Inferior parietal cortex (tissue), 1 donor: ENCODE results near the gene C1QTNF1.

Source experiments
- DNase-seq: peaks from one replicate; pipeline ENCODE4 v3.0.0-alpha.2; 2016; ENCODE audit errors: extremely low spot score

C1QTNF1 gene

DNA sequence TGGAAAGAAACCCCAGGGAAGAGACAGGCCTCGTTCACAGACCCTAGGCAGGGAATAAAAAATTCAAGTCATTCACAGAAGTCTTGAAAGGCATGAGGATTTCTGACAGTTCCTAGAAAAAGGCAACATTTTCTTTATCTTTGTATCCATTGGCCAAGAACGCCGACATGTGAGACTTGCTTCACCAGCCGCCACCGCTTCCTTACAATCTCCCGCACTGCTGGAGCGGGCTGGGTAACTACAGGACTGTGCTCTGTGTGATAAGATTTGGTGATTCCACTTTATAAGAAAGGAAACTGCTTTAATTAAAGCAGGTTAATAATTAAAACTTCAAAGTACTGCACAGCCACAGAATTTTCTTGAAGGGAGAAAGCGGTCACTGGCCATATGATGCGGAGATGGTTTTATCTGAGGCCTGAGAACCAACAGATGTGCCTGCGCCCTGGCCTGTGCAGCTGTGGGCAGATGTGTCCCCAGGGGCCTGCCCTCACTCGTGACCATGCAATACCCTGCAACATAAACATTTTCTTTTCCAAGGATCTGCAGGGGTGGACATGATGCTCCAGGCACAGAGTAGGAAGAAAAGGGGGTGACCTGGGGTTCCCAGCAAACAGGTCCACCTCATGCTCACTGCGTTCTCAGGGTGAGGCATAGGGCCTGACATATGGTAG is 31.3 kb upstream of the C1QTNF1 start:
- DNase-seq = no peak

DNA sequence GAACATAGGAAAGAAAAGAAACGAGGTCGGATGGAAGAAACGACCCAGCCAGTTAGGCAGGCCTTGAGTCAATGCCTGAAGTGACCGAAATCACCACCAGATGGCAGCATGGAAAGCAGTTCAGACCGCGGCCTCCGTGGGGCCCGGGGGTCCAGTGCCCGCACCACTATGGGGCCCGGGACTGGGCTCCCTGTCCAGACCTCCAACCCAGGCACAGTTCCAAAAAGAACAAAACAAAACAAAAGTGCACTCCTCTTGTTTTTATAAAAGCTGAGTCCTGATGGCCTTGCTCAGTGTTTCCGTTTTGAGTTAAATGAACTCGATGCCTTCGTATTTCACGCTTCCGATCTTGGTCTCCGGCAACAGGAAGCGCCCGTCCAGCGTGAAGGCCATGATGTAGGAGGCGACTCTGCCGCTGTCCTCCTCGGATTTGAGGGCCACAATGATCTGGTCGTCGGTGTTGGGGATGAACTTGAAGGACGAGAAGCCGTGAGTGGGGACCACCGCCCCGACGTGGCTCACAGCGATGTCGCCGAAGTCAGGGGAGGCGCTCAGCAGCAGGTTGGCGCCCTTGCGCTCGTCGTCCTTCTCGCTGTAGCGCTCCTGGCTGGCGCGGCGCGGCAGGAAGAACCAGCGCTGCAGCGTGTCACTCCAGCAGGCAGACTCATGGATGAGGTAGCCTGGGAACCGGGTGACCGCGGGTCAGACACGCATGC is 30.6 kb upstream of the C1QTNF1 start:
- DNase-seq = peak; percentile 68

DNA sequence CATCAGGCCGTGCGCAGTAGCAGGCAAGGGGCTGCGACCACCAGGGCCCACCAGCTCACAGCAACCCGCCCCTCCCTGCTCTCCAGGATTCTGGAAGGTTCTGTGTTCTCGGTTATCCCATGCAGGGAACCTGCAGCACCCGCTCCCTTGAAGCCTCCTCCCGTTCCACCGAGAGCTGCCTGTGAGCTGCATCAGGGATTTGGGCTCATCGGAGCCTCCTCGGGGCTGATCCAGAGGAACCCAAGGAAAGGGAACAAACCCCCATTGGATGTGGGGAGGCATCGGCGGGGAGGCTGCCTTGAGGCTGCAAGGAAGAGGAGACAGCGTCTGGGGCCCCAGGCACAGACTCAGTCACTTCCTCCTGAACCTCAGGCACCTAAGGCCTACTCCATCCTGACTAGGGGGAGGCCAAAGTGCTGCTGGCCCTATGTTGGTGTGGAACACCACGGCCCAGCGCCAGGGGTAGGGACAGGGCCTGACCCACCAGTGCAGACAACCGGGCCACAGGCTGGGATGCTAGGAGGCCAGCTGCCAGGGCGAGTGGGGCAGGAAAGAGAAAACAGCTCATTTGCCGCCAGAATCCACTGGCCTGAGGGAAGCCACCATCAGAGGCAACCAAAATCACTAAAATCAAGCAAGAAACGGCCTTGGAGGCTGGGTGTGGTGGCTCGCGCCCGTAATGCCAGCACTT is 29.8 kb upstream of the C1QTNF1 start:
- no peak for DNase-seq

DNA sequence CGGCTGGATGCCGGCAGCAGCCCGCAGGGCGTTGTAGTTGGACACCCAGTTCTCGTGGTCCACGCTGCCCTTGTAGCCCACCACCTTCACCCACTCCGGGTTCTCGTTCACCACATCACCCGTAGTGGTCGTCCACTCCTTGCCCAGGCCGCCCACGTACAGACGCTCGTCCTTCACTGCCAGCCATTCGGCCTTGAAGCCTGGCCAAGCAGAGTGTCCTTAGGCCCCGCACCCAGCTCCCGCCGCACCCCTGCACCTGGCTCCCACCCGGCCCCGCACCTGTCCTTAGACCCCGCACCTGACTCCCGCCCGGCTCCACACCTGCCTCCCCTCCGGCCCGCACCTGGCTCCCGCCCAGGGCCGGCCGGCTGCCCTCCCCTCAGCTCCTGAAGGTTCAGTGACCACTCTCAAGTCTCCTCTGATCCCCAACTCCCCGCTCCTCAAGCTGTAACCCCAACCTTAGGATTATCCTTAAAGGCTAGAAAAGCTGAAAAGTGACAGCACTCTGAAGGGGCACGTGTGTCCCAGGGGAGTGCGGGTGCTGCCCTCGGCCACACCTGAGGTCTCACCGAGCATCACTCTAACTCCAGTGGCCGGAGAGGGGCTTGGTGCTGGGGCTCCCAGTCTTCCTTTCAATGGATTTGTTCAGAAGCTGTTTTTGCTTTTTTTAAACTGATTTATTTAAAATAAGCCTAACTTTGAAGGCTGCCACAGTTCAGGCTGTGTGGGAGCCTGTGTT is 28.8 kb upstream of the C1QTNF1 start:
- no peak for DNase-seq

DNA sequence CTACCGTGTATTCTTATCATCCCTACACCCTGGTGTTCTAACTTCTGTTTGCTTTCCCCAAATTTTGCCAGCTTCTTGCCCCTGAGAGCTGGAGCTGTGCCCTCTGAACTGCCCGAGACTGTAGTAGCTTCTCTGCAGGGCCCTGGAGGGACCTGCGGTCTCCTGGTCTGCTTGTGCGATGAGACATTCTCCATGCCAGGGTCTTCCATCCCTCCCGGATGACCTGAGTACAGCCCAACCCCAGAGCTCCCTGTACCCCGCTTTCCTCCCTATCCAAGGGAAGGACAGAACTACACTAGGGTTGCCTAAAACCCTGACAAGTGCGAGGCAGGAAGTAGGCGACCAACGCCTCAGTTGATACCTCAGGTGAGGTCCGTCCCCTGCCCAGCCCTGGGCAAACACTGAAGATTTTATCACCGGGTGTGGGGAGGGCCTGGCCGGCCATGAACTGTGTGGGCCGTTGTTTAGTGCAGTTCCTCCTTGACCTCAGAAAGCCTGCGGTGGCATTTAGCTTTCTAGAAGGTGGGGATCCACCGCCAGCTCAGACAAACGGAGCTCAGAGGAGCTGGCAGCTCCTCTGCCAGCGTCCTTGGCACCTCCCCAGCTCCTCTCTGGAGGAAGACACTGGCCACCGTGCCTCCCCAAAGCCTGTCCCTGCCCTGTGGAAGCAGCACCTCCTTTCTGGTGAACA is 28.1 kb upstream of the C1QTNF1 start:
- no peak for DNase-seq

DNA sequence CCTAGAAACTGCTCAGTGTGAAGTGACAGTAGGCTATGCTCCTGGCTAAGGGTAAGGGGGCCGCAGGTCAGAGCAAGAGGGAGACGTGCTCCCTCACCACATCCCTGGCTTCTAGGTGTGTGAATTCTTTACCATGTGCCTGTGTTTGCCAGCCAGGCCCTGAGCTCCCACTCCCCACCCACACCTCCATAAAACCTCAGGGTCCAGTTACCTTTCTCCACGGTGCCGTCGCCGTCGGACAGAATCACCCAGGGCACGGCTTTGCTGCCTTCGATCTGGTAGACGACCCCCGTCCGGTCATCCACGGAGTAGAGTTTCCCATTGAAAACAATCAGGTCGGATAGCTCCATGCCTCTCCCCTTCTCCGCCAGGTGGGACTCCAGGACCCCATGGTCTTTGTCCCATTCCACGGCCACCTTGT is 27.2 kb upstream of the C1QTNF1 start:
- DNase-seq = no peak

DNA sequence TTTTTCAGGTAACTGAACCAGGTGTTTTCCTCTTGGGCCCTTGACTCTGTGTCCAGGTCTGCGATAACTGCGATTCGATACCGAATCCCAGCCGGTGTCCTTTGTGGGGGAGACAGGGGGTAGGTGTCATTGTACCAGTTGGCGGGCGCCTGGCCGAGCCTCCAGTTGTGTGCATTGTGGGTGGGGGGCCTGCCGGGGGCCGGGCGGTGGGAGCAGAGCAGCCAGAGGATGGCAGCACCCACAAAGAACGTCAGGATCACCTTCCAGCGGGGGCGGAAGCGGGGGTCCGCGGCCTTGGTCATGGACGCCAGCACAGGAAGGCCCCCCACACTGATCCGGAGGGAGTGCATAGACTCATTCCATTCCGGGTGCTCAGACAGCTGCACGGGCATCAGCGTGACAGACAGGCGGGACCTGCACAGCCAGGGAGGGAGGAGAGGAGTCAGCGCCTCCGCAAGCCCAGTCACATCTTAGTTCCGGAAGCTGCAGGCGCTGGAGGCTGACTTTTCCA is 26.7 kb upstream of the C1QTNF1 start:
- DNase-seq = no peak

DNA sequence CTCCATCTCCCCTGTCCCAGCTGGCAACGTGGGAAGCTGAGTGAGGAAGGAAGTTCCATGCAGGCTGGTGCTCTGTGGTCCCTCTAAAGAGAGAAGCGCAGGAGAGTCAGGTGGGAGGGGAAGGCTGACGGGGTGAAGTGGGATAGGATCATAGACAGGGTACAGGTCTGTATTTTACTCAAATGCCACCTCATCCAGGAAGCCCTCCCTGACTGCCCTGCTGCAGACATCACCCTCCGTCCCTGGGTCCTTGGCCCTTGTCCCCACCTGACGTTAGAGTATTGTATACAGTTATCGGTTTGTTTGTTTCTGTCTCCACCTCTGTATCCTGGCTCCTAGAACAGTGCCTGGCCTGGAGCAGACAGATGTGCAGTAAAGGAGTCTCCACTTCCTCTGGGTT is 26.1 kb upstream of the C1QTNF1 start:
- DNase-seq = no peak

DNA sequence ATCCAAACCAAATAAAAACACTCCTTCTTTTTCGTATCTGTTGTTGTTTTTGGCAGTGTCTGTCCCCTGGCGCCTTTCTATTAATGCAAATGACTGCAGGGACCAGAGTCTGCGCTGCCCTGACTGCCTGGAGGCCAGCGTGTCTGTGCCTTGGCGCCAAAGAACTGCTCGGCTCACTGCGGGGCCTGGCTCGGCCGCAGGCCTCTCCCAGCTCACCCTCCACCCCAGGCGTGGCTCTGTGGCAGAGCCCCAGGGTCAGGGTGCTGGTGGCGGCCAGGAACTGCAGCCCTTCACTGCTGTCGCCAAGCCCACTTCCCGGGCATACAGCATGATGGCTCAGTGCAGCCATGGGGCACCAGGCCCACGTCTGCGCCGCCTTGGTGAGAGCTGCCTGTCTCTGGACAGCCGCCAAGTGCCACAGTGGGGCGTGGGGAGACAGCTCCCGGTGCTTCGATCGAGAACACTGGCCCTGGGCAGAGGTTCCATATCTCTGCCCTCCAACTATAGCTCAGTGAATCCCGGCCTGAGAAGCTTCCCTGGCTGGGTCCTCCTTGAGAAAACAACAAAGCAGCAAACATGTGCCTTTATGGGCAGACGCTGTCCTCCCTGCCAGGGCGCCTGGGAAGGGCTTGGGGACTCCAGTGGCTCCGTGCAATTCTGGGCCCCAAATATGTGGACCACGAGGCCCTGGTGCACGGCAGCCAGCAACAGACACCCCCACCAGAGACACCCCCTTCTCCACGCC is 25.5 kb upstream of the C1QTNF1 start:
- no peak for DNase-seq

DNA sequence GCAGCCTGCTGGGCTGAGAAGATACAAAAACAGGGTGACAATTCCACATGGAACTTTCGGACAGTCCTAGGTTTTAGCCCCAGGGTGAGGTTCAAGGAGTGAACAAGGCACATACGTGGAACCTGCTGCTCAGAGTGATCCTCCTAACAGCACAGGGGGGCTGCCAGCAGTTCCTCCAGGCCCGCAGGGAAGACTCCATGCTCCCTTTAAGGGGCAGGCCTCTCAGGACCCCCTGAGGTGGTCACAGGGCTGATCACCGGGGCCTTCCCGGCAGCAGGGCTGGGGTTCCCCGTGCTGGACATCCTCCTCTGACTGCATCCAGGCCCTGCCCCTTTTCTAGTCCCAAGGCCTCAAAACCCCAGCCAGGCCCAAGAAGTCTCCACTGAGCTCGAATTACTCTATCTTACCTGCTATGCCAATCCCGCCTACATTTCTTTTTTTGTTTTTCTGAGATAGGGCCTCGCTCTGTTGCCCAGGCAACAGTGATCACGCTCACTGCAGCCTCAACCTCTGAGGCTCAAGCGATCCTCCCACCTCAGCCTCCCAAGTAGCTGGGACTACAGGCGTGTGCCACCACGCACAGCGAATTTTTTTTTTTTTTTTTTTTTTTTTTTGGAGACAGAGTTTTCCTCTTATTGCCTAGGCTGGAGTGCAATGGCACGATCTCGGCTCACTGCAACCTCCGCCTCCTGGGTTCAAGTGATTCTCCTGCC is 24.8 kb upstream of the C1QTNF1 start:
- no peak for DNase-seq

DNA sequence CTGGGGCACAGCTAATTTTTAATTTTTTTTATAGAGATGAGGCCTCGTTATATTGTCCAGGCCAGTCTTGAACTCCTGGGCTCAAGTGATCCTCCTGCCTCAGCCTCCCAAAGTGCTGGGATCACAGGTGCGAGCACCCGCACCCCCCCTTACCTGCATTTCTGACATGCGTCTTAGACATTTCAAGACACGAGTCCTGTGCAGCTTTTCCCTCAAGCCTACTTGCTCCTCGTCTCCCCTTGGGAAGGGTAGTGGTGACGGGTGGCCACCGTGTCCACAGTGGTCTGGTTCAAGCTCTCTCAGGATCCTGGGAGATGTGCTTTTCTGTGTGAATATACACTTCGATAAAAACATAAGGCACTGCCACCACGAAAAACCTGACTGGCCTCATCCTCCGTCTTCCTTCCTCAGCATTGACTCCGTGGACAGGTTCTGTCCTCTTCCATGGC is 24.0 kb upstream of the C1QTNF1 start:
- no peak for DNase-seq

DNA sequence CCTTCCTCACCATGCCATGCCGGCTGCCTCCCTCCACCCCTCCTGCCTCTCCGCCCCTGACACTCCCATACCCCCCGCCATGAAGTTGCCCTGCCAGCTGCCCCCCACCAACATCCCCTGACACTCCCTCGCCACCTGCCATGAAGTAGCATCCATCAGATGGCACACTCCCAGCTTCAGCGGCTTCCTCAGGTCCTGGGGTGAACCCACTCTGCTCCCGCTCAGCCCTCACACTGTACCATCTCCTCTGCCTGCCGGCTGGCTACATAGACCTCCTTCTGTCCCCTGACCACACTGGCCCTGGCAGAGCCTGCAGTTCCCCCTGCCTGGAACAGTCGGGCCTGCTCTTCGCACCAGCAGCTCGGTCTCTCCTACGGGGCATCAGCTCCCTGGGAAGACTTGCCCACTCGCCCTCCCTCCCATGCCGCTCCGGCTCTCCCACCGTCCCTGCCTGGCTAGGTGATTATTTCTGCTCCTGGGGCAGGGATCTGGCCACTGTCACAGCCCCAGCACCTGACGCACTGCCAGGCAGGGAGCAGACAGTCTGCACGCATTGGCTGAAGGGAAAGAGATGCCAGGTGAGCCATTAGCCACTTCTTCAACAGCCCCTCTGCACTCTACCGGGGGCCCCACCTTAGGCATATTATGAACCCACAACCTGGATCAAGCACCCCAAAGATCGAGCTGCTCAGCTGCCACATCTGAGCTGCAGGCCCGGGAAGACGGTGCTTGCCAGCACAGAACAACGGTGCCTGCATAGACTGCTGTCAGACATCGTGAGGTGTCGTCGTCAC is 23.4 kb upstream of the C1QTNF1 start:
- DNase-seq = no peak

DNA sequence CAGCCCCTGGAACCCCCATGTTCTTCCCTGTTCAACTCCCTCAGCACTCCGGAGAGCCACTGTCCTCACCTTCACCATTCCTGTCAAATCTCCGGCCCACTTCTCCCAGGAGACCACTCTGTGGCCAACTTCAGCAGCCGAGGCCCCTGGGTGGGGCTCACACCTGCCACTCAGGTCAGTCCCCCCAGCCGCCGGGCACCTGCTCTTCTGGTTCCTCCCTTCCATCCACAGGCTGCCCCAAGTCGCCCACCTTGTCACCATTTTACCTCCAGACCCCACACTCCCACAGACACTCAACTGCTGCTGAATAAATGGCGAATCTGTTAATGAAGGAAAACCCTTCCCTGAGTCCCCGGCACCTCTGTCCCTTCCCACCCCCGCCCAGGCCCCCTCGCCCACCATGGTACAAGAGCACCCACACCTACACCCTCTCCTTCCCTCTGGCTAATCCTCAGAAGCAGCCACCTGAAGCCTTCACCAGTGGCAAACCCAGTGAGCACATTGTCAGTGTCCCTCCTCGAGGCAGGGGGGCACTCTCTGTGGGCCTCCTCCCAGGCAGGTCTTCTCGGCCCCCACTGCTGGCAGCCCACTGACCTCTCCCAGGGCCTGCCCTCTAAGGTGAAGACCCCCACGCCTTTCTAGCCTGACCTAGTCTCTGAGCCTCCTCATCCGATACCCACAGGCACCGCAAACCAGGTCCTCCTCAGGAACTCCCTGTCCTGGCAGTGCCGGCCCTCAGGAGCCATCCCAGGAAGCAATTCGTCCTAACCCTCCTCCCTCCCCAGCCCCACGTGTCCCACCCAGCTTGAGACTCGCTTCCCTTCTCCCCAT is 22.6 kb upstream of the C1QTNF1 start:
- DNase-seq = no peak

DNA sequence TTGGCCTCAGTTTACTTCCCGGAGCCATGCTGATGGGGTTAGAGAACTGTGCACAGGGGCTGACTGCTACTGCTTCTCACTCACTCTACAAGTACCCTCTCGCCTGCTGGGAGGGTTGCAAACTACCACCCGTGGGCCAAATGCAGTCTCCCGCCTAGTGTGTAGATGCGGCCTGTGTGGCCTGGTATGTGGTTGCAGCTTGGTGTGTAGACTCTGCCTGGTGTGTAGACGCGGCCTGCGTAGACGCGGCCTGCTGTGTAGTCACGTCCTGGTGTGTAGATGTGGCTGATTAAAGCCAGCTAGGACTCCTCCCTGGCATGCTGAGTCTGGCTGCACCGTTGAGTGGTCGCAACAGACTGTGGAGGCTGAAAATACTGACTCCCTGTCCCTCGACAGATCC is 21.7 kb upstream of the C1QTNF1 start:
- no peak for DNase-seq

DNA sequence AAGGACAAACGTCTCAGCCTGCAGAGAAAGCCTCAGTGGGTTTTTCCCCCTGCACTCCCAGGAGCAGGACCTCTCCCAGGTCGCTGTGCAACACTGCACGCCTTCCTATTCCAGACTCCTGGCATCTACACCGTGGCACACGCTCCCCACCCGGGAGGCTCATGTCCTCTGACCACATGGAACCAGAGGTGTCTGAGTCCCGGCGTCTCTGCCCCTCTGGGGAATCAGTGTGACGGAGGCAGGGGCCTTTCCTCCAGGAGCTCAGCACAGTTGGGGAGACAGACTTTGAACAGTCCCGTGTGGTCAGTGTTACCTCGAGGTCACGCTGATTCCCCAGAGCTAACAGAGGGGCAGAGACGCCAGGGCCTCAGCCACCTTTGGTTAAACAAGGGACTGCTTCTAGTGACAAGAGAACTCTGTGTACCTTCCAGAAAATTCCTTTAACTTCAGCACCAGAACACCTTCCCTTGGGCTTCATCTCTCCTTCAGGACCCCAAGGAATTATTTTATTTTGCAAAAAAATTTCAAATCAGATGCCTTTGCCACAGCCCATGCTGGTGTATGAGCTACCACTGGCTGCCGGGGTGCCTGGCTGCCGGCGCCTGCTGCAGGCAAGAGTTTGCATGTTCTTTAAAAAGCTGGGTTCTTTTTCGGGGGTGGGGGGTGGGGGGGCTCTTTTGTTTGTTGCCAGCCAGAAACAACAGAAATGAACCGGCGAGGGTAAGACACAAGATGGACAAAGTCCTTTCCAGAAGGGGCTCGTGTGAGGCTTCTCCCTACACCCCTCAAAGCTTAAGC is 21.0 kb upstream of the C1QTNF1 start:
- DNase-seq = no peak

DNA sequence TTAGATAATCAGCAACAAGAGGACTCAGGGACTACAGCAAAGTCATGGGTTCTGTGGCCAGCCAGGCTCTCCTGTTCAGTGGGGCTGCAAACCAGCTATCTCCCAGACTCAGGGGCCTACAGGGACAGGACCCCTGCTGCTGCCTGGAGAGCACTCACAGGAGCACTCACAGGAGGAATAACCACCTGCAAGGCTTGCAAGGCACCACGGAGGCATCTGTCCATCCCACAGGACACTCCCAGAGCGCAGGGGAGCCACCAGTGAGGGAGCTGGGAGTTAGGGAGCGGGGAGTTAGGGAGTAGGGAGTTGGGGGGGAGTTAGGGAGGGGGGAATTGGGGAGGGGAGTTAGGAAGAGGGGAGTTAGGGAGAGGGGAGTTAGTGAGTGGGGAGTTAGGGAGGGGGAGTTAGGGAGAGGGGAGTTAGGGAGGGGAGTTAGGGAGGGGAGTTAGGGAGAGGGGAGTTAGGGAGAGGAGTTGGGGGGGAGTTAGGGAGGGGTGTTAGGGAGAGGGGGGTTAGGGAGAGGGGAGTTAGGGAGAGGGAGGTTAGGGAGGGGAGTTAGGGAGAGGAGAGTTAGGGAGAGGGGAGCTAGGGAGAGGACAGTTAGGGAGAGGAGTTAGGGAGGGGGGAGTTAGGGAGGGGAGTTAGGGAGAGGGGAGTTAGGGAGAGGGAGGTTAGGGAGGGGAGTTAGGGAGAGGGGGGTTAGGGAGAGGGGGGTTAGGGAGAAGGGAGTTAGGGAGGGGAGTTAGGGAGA is 20.1 kb upstream of the C1QTNF1 start:
- DNase-seq = no peak
